HepG2 (cell line): Measurements from ENCODE around the gene NR3C2. TPM values are rescaled to one million over a fixed set of nuclear protein-coding genes. Genes with fewer than 3 reads are reported as not detected.

Source experiments
- ATAC-seq: fragments of 200-7000 bp; cut with Tn5 transposase; 3 replicates; pipeline ENCODE4 v1.9.1; 2020; ENCODE audit warnings: mild to moderate bottlenecking, moderate library complexity
- BruUV-seq: library from RNA; stranded (reverse); fragments of 400-500 nt; replicated peaks from 2 replicates; lab custom pipeline; 2021; lab: Mats Ljungman, UMichigan
- CTCF ChIA-PET: fragments of 300-600 bp; formaldehyde crosslinking; extraction: SDS; loops from one replicate; lab custom pipeline; 2021; ENCODE audit warnings: low total read pairs, inconsistent platforms, low intra/inter-chr PET ratio; lab: Yijun Ruan, JAX
- POLR2A ChIA-PET: fragments of 350-600 bp; sonication (Branson Sonifier 250); formaldehyde crosslinking; loops from one replicate; lab custom pipeline; 2020; ENCODE audit warnings: antibody characterized with exemption, inconsistent platforms; lab: Yijun Ruan, JAX
- DNase-seq: peaks from one replicate; pipeline ENCODE4 v3.0.0-alpha.2; 2015; ENCODE audit warnings: low spot score
- FAIRE-seq: peaks from 3 replicates; lab custom pipeline; 2011; peaks lifted over from hg19 to GRCh38; lab: Jason Lieb, UNC
- H2AFZ ChIP-seq: one replicate; pipeline ENCODE4 v1.6.1; 2011; ENCODE audit warnings: low read length, inconsistent platforms
- H3K27ac ChIP-seq: fragments of 300-600 bp; 3 replicates; pipeline ENCODE4 v1.8.0; 2011; ENCODE audit warnings: mixed run types, mild to moderate bottlenecking, mixed read lengths, low read length, inconsistent platforms; ENCODE audit not compliant: insufficient read depth; ENCODE audit errors: extremely low read length
- H3K27me3 ChIP-seq, 2 experiments: fragments of 200-600 bp in 1 of 2; 2 replicates in 1 of 2; 3 replicates in 1 of 2; pipeline versions ENCODE4 v1.6.0 to v1.8.0; 2011; ENCODE audit warnings: low read length in 2 of 2, mild to moderate bottlenecking in 2 of 2, moderate library complexity in 2 of 2, inconsistent platforms in 1 of 2; ENCODE audit not compliant: insufficient read depth in 2 of 2, control insufficient read depth in 1 of 2
- H3K36me3 ChIP-seq, 2 experiments: fragments of 200-600 bp in 1 of 2; replicated peaks in 1 of 2; 2 replicates in 1 of 2; 3 replicates in 1 of 2; pipeline versions ENCODE4 v1.5.1 to v1.8.0; 2011; ENCODE audit warnings: low read length in 2 of 2, inconsistent platforms in 1 of 2; ENCODE audit not compliant: insufficient read depth in 2 of 2, control insufficient read depth in 1 of 2
- H3K4me1 ChIP-seq: 2 replicates; pipeline ENCODE4 v1.5.1; 2012; ENCODE audit warnings: low read length, inconsistent platforms; ENCODE audit not compliant: insufficient read depth
- H3K4me2 ChIP-seq: 2 replicates; pipeline ENCODE4 v1.6.0; 2011; ENCODE audit warnings: low read depth, low read length, inconsistent platforms
- H3K4me3 ChIP-seq, 3 experiments: fragments of 200-600 bp in 1 of 3; sonication (generic), shearing (Covaris generic) in 1 of 3; replicated peaks in 1 of 3; 2 replicates each; pipeline ENCODE4 v1.5.1; 2011 to 2016; ENCODE audit warnings: low read length in 3 of 3, inconsistent platforms in 2 of 3, low read depth in 2 of 3, mild to moderate bottlenecking in 2 of 3, control low read depth in 1 of 3, mixed read lengths in 1 of 3; ENCODE audit not compliant: insufficient read depth in 1 of 3
- H3K79me2 ChIP-seq: one replicate; pipeline ENCODE4 v1.6.1; 2011; ENCODE audit warnings: low read length, inconsistent platforms; ENCODE audit not compliant: insufficient read depth
- H3K9ac ChIP-seq: 2 replicates; pipeline ENCODE4 v1.6.0; 2011; ENCODE audit warnings: mild to moderate bottlenecking, low read depth, low read length, inconsistent platforms; ENCODE audit not compliant: insufficient read depth
- H3K9me3 ChIP-seq: 2 replicates; pipeline ENCODE4 v1.5.1; 2012; ENCODE audit warnings: mild to moderate bottlenecking, low read length
- H4K20me1 ChIP-seq: 2 replicates; pipeline ENCODE4 v1.6.0; 2011; ENCODE audit warnings: inconsistent platforms, mild to moderate bottlenecking, low read length, moderate library complexity; ENCODE audit not compliant: insufficient read depth
- ATF7 ChIP-seq, 2 experiments: fragments of 450-650 bp in 1 of 2; sonication (generic) in 1 of 2; formaldehyde crosslinking in 1 of 2; IDR thresholded peaks; 2 replicates each; pipeline versions ENCODE4 v1.4.0 to v1.6.1; 2016 to 2020; ENCODE audit warnings: antibody characterized with exemption in 1 of 2, mild to moderate bottlenecking in 1 of 2, missing genetic modification reagents in 1 of 2
- ELF3 ChIP-seq: IDR thresholded peaks from 2 replicates; pipeline ENCODE4 v1.6.1; 2016; ENCODE audit warnings: missing genetic modification reagents, missing compliant biosample characterization
- GTF2F1 ChIP-seq: fragments of 150-350 bp; IDR thresholded peaks from 2 replicates; pipeline ENCODE4 v1.6.1; 2014; ENCODE audit warnings: low read length
- HMG20A ChIP-seq: IDR thresholded peaks from 2 replicates; pipeline ENCODE4 v1.6.1; 2016; ENCODE audit warnings: borderline replicate concordance
- IRF1 ChIP-seq: sonication (generic); formaldehyde crosslinking; IDR thresholded peaks from 2 replicates; pipeline ENCODE4 v1.4.0; 2020; ENCODE audit warnings: low read depth, mild to moderate bottlenecking, missing genetic modification reagents
- NBN ChIP-seq: fragments of 450-650 bp; conservative IDR thresholded peaks from 2 replicates; pipeline ENCODE4 v1.6.1; 2017
- NFAT5 ChIP-seq: sonication (generic); formaldehyde crosslinking; IDR thresholded peaks from 2 replicates; pipeline ENCODE4 v1.4.0; 2020; ENCODE audit warnings: missing genetic modification reagents
- SATB2 ChIP-seq: sonication (generic); formaldehyde crosslinking; IDR thresholded peaks from 2 replicates; pipeline ENCODE4 v1.5.0; 2020; ENCODE audit warnings: missing genetic modification reagents
- ZBTB10 ChIP-seq: sonication (generic); formaldehyde crosslinking; IDR thresholded peaks from 2 replicates; pipeline ENCODE4 v1.4.0; 2020; ENCODE audit warnings: missing genetic modification reagents, borderline replicate concordance
- ZNF577 ChIP-seq: sonication (generic); formaldehyde crosslinking; IDR thresholded peaks from 2 replicates; pipeline ENCODE4 v1.4.0; 2020; ENCODE audit warnings: mild to moderate bottlenecking, low read depth, missing genetic modification reagents, borderline replicate concordance
- ZNF691 ChIP-seq: sonication (generic); formaldehyde crosslinking; IDR thresholded peaks from 2 replicates; pipeline ENCODE4 v1.4.0; 2020; ENCODE audit warnings: missing genetic modification reagents, low read depth, mild to moderate bottlenecking, borderline replicate concordance
- ZNF879 ChIP-seq: sonication (generic); formaldehyde crosslinking; IDR thresholded peaks from 2 replicates; pipeline ENCODE4 v1.8.1; 2023; ENCODE audit warnings: missing genetic modification reagents
- WGBS: methylation state at CpG from one replicate; pipeline ENCODE4 v1.1.6; 2017; ENCODE audit warnings: low lambda C conversion rate; 5-methylcytosine and 5-hydroxymethylcytosine counted together
- in situ Hi-C: cut with HindIII; loops from 2 replicates; pipeline ENCODE4 v1.10.0; 2017; ENCODE audit warnings: low pct_unique_long_range_greater_than_20kb; ENCODE audit not compliant: extremely low pct_ligation_motif_present
- intact Hi-C: fragments of 100-400 bp; cut with micrococcal nuclease; formaldehyde crosslinking; loops from one replicate; pipeline ENCODE4 v1.10.0; 2022; ENCODE audit not compliant: unreplicated experiment
- polyA plus RNA-seq, 8 experiments: library from polyadenylated mRNA; depleted of rRNA in 3 of 8; stranded (reverse) in 7 of 8; unstranded in 1 of 8; fragments of >200 nt; fragmentation: Illumina TruSeq in 4 of 8; extraction: Trizol in 4 of 8; gene quantifications; 2 replicates each; pipeline versions ENCODE4 v1.2.1 to v1.2.3, GENCODE V29; 2011 to 2016; ENCODE audit warnings: low read depth in 4 of 8, missing spikeins in 1 of 8, mixed read lengths in 1 of 8; ENCODE audit not compliant: insufficient read depth in 1 of 8
- total RNA-seq, 5 experiments: library from RNA; depleted of rRNA; stranded (reverse); fragments of >200 nt; fragmentation: Illumina TruSeq; extraction: Trizol; gene quantifications; 2 replicates each; pipeline ENCODE4 v1.2.3, GENCODE V29; 2016; ENCODE audit warnings: low read depth in 1 of 5

Gene NR3C2
- total and polyA plus RNA-seq, 2 of the 13 experiments (the other 11 are each of a cell fraction or from before 2014, with no cell fraction given), result 0.26 to 0.46 TPM

GRCh38 chr4:148327683-148328082 lies 114.5 kb downstream of the NR3C2 start:
- no peaks in the 10 kb centered on the region for H3K4me1 ChIP-seq
- no peaks in the 10 kb centered on the region for H3K36me3 ChIP-seq
- no peak overlapping the region for H3K9ac ChIP-seq
- no peak for ATAC-seq
- ChIA-PET CTCF (no interaction called here), POLR2A (no interaction called here)
- no peak for DNase-seq
- H3K4me3 ChIP-seq, result no peak overlapping the region
- in situ Hi-C loops, result no loop called here
- H3K9me3 ChIP-seq, result no peaks in the 10 kb centered on the region
- no peak overlapping the region for H2AFZ ChIP-seq
- WGBS, result 0% methylated on average over 1 of the region's 1 CpG
- H3K27me3 ChIP-seq, result no peaks in the 10 kb centered on the region
- no peaks in the 10 kb centered on the region for H3K79me2 ChIP-seq
- no TSS peak for BruUV-seq
- intact Hi-C loops, result no loop called here
- no peak overlapping the region for H3K4me2 ChIP-seq
- FAIRE-seq, result no peak
- no peak overlapping the region for H3K27ac ChIP-seq
- no peaks in the 10 kb centered on the region for H4K20me1 ChIP-seq
- TF ChIP-seq ZNF691 (CRISPR knock-in tag), result no peak
- no peak for TF ChIP-seq SATB2 (CRISPR knock-in tag)
- no peak for TF ChIP-seq ZNF577 (CRISPR knock-in tag)
- no peak for TF ChIP-seq HMG20A (CRISPR knock-in tag)
- TF ChIP-seq ATF7 (IDR thresholded peaks at IDR 0.05), result no peak
- TF ChIP-seq ATF7 (CRISPR knock-in tag; IDR thresholded peaks at IDR 0.05), result no peak
- TF ChIP-seq GTF2F1, result no peak
- TF ChIP-seq ZNF879 (CRISPR knock-in tag), result no peak
- no peak for TF ChIP-seq IRF1
- TF ChIP-seq ZBTB10 (CRISPR knock-in tag), result no peak
- no peak for TF ChIP-seq NFAT5
- TF ChIP-seq ELF3 (CRISPR knock-in tag), result no peak
- TF ChIP-seq NBN, result no peak
